ENCODE measurements around the gene TSPAN6. TPM values are rescaled to one million over a fixed set of nuclear protein-coding genes. Genes with fewer than 3 reads are reported as not detected.
A peak's percentile ranks its signal among the peaks of the same experiment; 100 is the strongest.

TSPAN6 gene
- total and polyA plus RNA-seq, 2 of the 13 experiments (the other 11 are each of a cell fraction or from before 2014, with no cell fraction given) = 78.9 to 133 TPM

GRCh38 chrX:100649550-100650356, 13.1 kb upstream of the TSPAN6 start:
- Histone ChIP-seq H3K4me2 (ENCODE audit: low read depth, low read length) (peak overlapping the region; percentile 88), H3K27ac (ENCODE audit: extremely low read length, insufficient read depth, low read length) (peak overlapping the region; percentile 97), H3K9me3 (ENCODE audit: low read length) (no peaks in the 10 kb centered on the region), H2AFZ (ENCODE audit: low read length) (peak overlapping the region; percentile 42), H3K27me3 (ENCODE audit: control insufficient read depth in 1 of 2, insufficient read depth in 2 of 2, low read length in 2 of 2) (no peaks in the 10 kb centered on the region), H3K79me2 (ENCODE audit: insufficient read depth, low read length) (no peaks in the 10 kb centered on the region), H3K4me1 (ENCODE audit: insufficient read depth, low read length) (peaks cover 82% of the 10 kb centered on the region), H3K36me3 (replicated peaks in 1 of 2; ENCODE audit: control insufficient read depth in 1 of 2, insufficient read depth in 2 of 2, low read length in 2 of 2) (no peaks in the 10 kb centered on the region), H3K9ac (ENCODE audit: insufficient read depth, low read depth, low read length) (peak overlapping the region; percentile 80), H4K20me1 (ENCODE audit: insufficient read depth, low read length) (no peaks in the 10 kb centered on the region), H3K4me3 (replicated peaks in 1 of 3; ENCODE audit: insufficient read depth in 1 of 3, low read depth in 2 of 3, low read length in 3 of 3) (peak overlapping the region; percentile 41 to 57 (median 52); a peak in 5 of 6 replicates)
- CTCF ChIA-PET (ENCODE audit: low intra/inter-chr PET ratio, low total read pairs) = no interaction called here
- ATAC-seq (peak; percentile 93), FAIRE-seq (peak; percentile 96), DNase-seq (ENCODE audit: low spot score) (peak; percentile 90)
- POLR2A ChIA-PET = interaction anchor here (0.6 to 5.1 kb wide), 5 partner anchors 9 to 35 kb away, joined by 3 to 67 read pairs (median 4); partner anchors contain the start of gene TSPAN6
- 0% methylated on average over 7 of the region's 12 CpGs for WGBS (ENCODE audit: low lambda C conversion rate)
- in situ Hi-C loops (cut with HindIII; ENCODE audit: extremely low pct_ligation_motif_present, low pct_unique_long_range_greater_than_20kb) = no loop called here
- BruUV-seq (replicated peaks) = TSS peak; percentile 74
- intact Hi-C loops (cut with micrococcal nuclease; ENCODE audit: unreplicated experiment) = loop anchor here (1.0 kb wide), 1 partner anchor 13 kb away; the partner anchor contains the start of gene TSPAN6
- TF ChIP-seq POLR2A (IDR thresholded peaks at IDR 0.05; ENCODE audit: insufficient read depth in 1 of 2, low read depth in 2 of 2, low read length in 2 of 2) (peak; percentile 30 to 48; a peak in 3 of 4 replicates), NKX3-1 (CRISPR knock-in tag; IDR thresholded peaks at IDR 0.05) (no peak), ZNF17 (CRISPR knock-in tag; IDR thresholded peaks at IDR 0.05) (no peak), ZBTB49 (CRISPR knock-in tag; IDR thresholded peaks at IDR 0.05; ENCODE audit: borderline replicate concordance) (no peak), CBX1 (IDR thresholded peaks at IDR 0.05; ENCODE audit: low read depth) (no peak), TEAD3 (CRISPR knock-in tag; optimal IDR thresholded peaks at IDR 0.05; ENCODE audit: borderline replicate concordance) (peak; percentile 8), ASH2L (IDR thresholded peaks at IDR 0.05; ENCODE audit: insufficient read length, low read depth, low read length) (no peak), RFX5 (IDR thresholded peaks at IDR 0.05; ENCODE audit: low read depth, low read length) (no peak), ELF1 (CRISPR knock-in tag; IDR thresholded peaks at IDR 0.05) (no peak), NFE2L2 (IDR thresholded peaks at IDR 0.05; ENCODE audit: low read length) (no peak), NCOA2 (CRISPR knock-in tag; IDR thresholded peaks at IDR 0.05) (peak; percentile 69), KDM3A (CRISPR knock-in tag; IDR thresholded peaks at IDR 0.05; ENCODE audit: low read depth) (no peak), SMC3 (IDR thresholded peaks at IDR 0.05; ENCODE audit: low read length) (no peak), CENPT (CRISPR knock-in tag; IDR thresholded peaks at IDR 0.05; ENCODE audit: low read depth) (no peak), IRF2 (CRISPR knock-in tag; IDR thresholded peaks at IDR 0.05) (0 out of 2 replicates have a peak, but pooled peaks have one; percentile 30), AHR (CRISPR knock-in tag; IDR thresholded peaks at IDR 0.05) (no peak), ZNF891 (CRISPR knock-in tag; IDR thresholded peaks at IDR 0.05) (no peak), MED1 (CRISPR knock-in tag; IDR thresholded peaks at IDR 0.05) (peak; percentile 51)
- TF ChIP-seq, protein P1, sequence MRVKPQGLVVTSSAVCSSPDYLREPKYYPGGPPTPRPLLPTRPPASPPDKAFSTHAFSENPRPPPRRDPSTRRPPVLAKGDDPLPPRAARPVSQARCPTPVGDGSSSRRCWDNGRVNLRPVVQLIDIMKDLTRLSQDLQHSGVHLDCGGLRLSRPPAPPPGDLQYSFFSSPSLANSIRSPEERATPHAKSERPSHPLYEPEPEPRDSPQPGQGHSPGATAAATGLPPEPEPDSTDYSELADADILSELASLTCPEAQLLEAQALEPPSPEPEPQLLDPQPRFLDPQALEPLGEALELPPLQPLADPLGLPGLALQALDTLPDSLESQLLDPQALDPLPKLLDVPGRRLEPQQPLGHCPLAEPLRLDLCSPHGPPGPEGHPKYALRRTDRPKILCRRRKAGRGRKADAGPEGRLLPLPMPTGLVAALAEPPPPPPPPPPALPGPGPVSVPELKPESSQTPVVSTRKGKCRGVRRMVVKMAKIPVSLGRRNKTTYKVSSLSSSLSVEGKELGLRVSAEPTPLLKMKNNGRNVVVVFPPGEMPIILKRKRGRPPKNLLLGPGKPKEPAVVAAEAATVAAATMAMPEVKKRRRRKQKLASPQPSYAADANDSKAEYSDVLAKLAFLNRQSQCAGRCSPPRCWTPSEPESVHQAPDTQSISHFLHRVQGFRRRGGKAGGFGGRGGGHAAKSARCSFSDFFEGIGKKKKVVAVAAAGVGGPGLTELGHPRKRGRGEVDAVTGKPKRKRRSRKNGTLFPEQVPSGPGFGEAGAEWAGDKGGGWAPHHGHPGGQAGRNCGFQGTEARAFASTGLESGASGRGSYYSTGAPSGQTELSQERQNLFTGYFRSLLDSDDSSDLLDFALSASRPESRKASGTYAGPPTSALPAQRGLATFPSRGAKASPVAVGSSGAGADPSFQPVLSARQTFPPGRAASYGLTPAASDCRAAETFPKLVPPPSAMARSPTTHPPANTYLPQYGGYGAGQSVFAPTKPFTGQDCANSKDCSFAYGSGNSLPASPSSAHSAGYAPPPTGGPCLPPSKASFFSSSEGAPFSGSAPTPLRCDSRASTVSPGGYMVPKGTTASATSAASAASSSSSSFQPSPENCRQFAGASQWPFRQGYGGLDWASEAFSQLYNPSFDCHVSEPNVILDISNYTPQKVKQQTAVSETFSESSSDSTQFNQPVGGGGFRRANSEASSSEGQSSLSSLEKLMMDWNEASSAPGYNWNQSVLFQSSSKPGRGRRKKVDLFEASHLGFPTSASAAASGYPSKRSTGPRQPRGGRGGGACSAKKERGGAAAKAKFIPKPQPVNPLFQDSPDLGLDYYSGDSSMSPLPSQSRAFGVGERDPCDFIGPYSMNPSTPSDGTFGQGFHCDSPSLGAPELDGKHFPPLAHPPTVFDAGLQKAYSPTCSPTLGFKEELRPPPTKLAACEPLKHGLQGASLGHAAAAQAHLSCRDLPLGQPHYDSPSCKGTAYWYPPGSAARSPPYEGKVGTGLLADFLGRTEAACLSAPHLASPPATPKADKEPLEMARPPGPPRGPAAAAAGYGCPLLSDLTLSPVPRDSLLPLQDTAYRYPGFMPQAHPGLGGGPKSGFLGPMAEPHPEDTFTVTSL (CRISPR knock-in tag; IDR thresholded peaks at IDR 0.05; ENCODE audit: borderline replicate concordance) = peak; percentile 26; the same call in 1 of the 2 replicates

All from HepG2 (cell line).